C4-2B (cell line): ENCODE results near the gene ZFR2.

Source experiments
- ZFX ChIP-seq: fragments of 450-650 bp; IDR thresholded peaks from 2 replicates; pipeline ENCODE4 v1.6.1; 2017
- TF ChIP-seq, protein P1 (sequence below): fragments of 450-650 bp; conservative IDR thresholded peaks from 2 replicates; pipeline ENCODE4 v1.5.1; 2017; ENCODE audit warnings: mild to moderate bottlenecking

DNA sequence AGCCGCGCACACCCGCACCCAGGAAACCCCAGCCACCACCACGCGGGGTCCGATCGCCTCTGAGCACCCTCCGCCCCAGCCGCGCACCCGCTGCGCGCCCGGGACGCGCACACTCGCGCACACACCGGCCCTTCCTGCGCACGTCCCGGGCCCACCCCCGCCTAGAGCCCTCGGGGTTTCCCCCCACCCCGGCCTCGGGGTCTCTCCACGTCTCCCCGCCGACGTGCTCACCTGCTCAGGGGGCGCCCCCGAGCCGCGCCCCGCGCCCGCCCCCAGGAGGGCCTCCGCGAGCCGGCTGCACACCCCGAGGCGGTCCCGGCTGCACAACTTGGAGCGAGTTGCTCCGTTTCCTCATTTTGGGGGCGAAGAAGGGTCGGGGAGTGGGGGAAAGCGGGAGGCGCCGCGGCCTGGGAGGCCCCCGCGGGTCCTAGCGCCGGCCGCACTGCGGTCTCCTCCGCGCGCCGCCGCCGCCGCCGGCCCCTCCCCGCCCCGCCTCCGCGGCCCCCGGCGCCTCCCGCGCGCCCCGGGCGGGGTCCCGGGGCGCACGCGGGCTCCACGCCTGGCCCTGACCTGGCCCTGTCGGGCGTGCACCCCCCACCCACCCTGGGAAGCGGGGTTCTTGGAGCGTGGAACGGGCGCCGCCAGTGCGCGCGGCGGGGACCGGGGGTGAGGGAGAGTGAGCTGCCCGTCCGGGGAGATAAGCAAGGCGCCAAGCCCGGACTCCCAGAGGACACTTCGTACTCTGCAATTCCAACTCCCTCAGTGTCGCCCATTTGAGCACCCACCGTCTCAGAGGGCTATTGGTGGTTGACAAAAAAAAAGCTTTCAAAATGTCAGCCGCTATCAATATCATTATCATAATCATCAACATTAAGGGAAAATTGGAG lies 82.7 kb downstream of the ZFR2 start, which contains the start of gene MATK:
- TF ChIP-seq, protein P1, sequence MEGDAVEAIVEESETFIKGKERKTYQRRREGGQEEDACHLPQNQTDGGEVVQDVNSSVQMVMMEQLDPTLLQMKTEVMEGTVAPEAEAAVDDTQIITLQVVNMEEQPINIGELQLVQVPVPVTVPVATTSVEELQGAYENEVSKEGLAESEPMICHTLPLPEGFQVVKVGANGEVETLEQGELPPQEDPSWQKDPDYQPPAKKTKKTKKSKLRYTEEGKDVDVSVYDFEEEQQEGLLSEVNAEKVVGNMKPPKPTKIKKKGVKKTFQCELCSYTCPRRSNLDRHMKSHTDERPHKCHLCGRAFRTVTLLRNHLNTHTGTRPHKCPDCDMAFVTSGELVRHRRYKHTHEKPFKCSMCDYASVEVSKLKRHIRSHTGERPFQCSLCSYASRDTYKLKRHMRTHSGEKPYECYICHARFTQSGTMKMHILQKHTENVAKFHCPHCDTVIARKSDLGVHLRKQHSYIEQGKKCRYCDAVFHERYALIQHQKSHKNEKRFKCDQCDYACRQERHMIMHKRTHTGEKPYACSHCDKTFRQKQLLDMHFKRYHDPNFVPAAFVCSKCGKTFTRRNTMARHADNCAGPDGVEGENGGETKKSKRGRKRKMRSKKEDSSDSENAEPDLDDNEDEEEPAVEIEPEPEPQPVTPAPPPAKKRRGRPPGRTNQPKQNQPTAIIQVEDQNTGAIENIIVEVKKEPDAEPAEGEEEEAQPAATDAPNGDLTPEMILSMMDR = no peak
- TF ChIP-seq ZFX = no peak
